Measurements from ENCODE around the gene HDHD5. TPM values are rescaled to one million over a fixed set of nuclear protein-coding genes. Genes with fewer than 3 reads are reported as not detected.

Gene HDHD5
- total RNA-seq = 10 to 100 TPM in 3 of 4 donors, 1 to 10 TPM in 1; 7.4 to 43.0 (median 28.9) TPM

DNA sequence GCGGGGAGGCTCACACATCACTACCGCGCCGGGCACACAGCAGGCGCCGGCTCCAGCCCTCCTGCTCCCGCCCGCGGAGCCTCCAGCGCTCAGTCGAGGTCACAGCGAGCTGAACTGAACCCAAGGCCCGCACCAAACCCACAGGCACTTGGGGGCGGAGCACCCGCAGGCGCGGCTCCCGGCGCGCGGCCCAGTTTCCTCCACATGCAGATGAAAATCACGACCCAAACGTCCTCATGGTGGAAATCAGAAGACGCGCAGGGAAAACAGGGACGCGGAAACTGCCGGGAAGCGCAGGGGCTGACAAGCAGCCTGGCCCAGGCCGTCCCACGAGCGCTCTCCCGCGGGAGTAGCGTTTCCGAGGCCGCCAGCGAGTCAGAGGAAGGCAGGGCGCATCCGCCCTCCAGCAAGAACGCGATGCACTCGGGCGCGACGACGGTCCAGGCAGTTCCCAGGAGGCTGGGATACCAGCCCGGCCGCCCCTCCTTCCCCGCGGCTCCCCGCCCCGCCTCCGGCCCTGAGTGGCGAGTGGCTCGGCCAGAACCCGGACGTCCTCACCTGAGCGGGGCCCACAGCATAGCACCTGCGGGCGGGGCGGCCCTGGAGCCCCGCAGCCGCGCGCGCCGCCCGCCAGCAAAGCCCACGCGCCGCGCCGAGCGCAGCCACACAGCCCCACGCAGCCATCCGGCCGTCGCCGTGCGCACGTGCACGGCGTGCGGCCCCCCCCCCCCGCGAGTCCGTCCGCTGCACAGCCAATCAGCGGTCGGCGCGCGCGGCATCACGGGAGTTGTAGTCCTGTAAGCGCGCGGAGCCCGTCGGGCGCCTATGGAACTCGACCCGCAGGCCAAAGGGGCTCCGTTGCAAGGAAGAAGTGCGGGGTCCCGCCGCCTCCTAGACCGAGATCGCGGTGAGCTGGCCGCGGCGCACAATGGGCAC is at the start of gene HDHD5:
HDHD5 (minus strand) TSS at position 710 of the 936 bp plus-strand sequence; CDS start at position 684, 26 bp downstream.
- Histone ChIP-seq H3K36me3 (no peaks in the 10 kb centered on the region), H3K4me1 (no peaks in the 10 kb centered on the region), H3K9me3 (no peaks in the 10 kb centered on the region), H3K4me3 (peak within 1 kb of the TSS; percentile 46 to 83), H3K27me3 (no peaks in the 10 kb centered on the region), H3K27ac (peak within 1 kb of the TSS; percentile 72 to 89)
- TF ChIP-seq, protein P1, sequence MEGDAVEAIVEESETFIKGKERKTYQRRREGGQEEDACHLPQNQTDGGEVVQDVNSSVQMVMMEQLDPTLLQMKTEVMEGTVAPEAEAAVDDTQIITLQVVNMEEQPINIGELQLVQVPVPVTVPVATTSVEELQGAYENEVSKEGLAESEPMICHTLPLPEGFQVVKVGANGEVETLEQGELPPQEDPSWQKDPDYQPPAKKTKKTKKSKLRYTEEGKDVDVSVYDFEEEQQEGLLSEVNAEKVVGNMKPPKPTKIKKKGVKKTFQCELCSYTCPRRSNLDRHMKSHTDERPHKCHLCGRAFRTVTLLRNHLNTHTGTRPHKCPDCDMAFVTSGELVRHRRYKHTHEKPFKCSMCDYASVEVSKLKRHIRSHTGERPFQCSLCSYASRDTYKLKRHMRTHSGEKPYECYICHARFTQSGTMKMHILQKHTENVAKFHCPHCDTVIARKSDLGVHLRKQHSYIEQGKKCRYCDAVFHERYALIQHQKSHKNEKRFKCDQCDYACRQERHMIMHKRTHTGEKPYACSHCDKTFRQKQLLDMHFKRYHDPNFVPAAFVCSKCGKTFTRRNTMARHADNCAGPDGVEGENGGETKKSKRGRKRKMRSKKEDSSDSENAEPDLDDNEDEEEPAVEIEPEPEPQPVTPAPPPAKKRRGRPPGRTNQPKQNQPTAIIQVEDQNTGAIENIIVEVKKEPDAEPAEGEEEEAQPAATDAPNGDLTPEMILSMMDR (IDR thresholded peaks at IDR 0.05) = peak in 1 of 4 experiments; percentile 9
- TF ChIP-seq POLR2A (IDR thresholded peaks at IDR 0.05) = peak in 1 of 2 donors; percentile 50
- peak; percentile 84 to 88 for DNase-seq
- intact Hi-C loops (cut with DNase I; ENCODE audit: low total_unique reads) = loop anchor here (10.0 kb wide), 1 partner anchor 74 kb away; the partner anchor contains the start of gene IL17RA

DNA sequence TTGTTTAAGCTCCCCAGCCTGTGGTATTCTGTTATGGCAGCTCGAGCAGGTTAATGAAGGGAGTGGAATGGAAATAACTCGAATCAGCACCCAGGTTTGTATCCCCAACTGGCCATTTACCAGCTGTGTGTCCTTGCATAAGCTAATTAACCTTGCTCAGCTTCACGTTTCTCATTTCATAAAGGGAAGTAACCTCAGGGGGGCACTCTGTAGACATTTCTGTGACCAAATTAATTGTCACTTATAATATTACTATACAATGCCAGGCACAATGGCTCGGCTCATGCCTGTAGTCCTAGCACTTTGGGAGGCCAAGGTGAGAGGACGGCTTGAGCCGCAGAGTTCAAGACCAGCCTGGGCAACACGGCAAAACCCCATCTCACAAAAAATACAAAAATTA is 46.4 kb upstream of the HDHD5 start:
- no peaks in the 10 kb centered on the region for H3K4me1 ChIP-seq
- H3K27me3 ChIP-seq = no peaks in the 10 kb centered on the region
- H3K9me3 ChIP-seq = no peaks in the 10 kb centered on the region
- no peak for DNase-seq
- TF ChIP-seq, protein P1 (IDR thresholded peaks at IDR 0.05) = no peak
- no peak for TF ChIP-seq POLR2A (IDR thresholded peaks at IDR 0.05)
- intact Hi-C loops (cut with DNase I; ENCODE audit: low total_unique reads) = no loop called here
- no peak overlapping the region for H3K4me3 ChIP-seq
- H3K36me3 ChIP-seq = no peaks in the 10 kb centered on the region
- H3K27ac ChIP-seq = no peak overlapping the region

DNA sequence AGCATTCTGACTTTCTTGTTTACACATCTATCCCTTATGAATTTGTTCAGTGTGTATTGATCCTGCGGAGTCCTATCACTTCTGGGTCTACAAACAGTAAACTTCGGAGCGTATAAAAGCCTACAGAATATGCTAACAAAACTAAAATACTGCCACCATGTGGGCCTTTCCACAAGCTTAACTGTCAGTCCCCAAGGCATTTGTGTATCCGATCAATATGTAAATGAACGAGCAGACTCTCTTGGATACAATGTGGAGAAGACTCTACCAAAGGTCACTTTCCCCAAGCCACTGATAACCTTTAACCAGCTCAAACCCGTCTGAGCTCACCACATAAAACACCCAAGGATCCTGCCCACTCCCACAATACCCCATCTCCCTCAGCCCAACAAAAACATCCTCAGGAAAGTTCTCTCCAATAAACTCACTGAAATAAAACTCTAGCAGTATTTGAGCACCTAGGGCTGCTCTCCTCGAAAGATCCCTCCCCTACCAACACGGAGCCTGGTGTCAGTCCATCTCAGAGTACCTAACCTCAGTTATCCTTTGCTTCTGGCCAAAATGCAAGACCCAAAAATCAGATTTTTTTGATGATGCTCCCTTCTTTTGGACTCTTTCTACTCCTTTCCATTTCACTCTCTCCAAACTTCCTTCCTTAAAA is 42.3 kb upstream of the HDHD5 start:
- no peak for TF ChIP-seq POLR2A (IDR thresholded peaks at IDR 0.05)
- TF ChIP-seq, protein P1 (IDR thresholded peaks at IDR 0.05) = no peak
- intact Hi-C loops (cut with DNase I; ENCODE audit: low total_unique reads) = no loop called here
- DNase-seq = no peak
- no peaks in the 10 kb centered on the region for H3K9me3 ChIP-seq
- H3K4me1 ChIP-seq = no peaks in the 10 kb centered on the region
- no peak overlapping the region for H3K4me3 ChIP-seq
- no peak overlapping the region for H3K27ac ChIP-seq
- no peaks in the 10 kb centered on the region for H3K36me3 ChIP-seq
- no peaks in the 10 kb centered on the region for H3K27me3 ChIP-seq

DNA sequence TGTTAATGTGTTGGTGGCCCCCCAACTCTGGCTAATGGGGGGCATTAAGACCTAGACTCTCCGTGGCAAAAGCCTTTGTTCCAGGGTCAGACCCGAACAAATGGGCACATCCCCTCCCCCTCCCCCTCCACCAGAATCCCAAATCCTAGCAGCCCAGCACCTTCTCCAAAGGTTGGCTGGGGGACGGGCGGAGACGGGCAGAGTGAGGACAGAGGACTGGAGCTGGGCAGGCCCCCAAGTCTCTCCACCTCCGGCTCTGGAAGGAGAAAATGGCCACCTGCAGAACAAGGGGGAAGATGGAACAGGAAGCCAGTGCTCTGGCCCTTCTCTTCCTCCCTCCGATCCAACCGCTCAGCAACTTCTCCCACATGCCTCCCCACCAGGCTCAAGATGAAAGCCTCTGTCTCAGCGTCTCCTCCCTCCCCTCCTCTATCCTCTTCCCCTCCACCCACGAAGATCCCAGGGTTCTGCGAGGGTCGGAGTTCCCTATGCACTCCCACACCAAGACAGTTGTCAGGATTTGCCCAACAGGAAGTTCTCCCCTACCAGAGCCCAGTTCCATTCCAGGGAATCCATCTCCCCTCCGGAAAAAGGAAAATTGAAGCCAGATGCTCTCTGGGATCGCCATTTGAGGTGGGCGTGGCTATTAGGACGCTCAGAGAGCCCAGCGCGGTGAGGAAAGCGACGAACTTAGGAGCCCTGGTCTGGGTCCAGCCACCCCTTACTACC is 40.1 kb upstream of the HDHD5 start:
- TF ChIP-seq POLR2A (IDR thresholded peaks at IDR 0.05) = no peak
- TF ChIP-seq, protein P1 (IDR thresholded peaks at IDR 0.05) = no peak
- DNase-seq = peak; percentile 36 to 66
- no peaks in the 10 kb centered on the region for H3K9me3 ChIP-seq
- intact Hi-C loops (cut with DNase I; ENCODE audit: low total_unique reads) = no loop called here
- peak overlapping the region; percentile 4 to 44 for H3K27ac ChIP-seq
- H3K4me3 ChIP-seq = peak overlapping the region; percentile 11 to 13
- no peaks in the 10 kb centered on the region for H3K4me1 ChIP-seq
- no peaks in the 10 kb centered on the region for H3K36me3 ChIP-seq
- H3K27me3 ChIP-seq = no peaks in the 10 kb centered on the region

Data from uterus (tissue), 4 donors.